Activated CD8-positive, alpha-beta memory T cell treated with anti-CD3 and anti-CD28 coated beads for 48 hours (primary cell): ENCODE measurements around the gene USF2.

Experiments
- DNase-seq, 3 experiments: peaks; one replicate each; pipeline ENCODE4 v3.0.0-alpha.2; 2020; ENCODE audit warnings: low read depth in 2 of 3, low spot score in 2 of 3

Gene USF2

DNA sequence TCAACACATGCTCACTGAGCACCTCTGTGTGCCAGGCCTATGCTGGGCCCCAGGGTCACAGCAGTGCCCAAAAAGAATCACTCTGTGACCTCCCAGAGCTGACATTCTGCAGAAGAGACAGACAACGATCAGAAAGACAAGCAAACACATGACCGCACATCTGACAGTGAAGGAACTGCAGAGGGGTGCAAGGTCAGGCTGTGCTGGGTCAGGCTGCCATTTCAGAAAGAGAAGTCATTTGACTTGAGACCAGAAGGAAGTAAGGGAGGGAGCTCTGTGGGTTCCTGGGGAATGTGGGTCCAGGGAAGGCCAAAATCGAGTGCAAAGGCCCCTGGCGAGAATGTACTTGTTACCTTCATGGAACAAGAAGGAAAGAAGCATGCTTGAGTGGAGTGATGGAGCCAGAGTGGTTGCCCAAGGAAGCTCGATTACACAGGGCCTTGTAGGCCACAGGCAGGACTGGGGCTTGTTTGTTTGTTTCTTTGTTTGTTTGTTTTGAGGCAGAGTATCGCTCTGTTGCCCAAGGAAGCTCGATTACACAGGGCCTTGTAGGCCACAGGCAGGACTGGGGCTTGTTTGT lies 48.8 kb downstream of the USF2 start:
- no peak for DNase-seq

DNA sequence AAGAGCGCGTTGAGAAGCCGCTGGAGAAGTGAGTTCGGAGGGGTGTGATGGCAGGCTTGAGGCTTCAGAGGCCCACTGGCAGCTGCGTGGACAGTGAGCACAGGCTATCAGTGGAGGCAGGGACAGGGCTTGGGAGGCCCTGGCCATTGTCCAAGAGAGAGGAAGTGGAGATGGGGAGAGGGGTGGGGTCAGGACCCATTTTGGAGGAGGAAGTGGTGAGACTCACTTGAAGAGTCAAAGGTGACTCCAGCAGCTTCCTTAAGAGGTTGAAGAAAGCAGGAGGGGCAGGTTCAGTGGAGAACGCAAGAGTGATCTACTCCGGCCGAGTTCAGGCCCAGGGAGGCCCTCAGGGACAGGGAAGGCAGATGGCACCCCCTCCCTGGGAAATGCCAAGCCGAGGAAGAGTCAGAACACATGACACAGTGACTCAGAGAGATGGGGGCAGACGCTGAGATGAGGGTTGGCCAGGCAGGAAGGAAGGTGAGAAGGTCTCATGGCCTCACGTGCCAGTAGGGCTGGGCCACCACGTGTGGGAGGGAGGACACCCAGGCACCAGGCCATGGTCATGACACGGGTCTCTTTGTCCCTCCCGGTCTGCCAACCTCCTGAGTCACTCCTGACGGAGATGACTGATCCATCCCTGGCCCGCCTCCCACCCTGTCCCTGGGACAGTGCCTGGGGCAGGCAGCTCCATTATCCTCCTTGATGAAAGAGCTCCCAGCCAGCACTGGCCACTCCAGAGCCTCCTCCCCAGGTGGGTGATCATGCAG lies 50.1 kb downstream of the USF2 start:
- DNase-seq = no peak

DNA sequence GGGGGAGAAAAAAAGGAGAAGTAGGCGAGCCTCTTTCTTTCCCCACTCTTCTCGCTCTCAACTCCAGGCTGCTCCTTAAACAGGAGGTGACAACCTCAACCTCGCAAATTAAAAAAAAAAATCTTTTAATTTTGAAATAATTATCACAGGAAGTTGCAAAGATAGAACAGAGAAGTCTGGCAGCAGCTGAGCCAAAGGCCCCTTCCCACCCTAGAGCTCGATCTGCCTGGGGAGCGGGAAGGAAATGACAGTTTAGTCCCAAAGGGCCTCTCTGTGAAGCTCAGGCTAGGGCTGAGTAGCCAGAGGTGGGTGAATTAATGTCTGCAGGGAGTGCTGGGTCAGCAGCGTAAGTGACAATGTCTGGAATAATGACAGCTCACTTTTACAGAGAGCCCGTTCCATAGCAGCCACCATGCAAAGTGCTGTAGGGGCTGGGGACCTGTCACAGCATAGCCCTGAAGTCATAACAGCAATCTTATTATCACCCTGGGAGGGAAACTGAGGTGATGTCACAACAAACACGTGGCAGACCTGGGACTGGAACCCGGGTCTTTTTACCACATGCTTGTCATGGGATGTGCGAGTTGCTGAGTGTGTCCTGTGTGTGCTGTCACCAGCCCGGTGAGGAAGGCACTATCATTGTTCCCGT lies 51.4 kb downstream of the USF2 start:
- DNase-seq = no peak

DNA sequence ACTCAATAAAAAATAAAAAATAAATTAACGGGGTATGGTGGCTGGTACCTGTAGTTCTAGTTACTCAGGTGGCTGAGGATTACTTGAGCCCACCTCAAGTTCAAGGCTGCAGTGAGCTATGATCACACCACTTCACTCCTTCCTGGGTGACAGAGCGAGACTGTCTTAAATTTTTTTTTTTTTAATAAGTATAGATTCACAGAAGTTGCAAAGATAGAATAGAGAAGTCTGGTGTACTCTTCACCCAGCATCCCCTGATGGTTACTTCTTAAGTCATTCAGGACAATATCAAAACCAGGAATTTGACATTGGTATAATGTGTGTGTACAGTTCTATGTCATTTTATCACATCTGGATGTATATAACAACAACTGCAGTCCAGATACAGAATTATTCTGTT lies 52.5 kb downstream of the USF2 start:
- DNase-seq = no peak

DNA sequence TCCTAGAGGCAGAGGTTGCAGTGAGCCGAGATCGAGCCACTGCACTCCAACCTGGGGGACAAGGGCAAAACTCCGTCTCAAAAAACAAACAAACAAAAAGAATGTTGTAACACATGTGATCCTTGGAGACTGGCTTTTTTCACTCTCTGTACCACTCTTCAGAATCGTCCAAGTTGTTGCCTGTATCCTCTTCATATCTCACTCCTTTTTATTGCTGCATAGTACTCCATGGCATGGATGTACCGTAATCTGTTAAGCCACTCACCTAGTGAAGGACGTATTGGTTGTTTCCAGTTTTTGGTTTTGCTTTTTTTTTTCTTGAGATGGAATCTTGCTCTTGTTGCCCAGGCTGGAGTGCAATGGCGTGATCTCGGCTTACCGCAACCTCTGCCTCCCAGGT lies 53.3 kb downstream of the USF2 start:
- DNase-seq = no peak

DNA sequence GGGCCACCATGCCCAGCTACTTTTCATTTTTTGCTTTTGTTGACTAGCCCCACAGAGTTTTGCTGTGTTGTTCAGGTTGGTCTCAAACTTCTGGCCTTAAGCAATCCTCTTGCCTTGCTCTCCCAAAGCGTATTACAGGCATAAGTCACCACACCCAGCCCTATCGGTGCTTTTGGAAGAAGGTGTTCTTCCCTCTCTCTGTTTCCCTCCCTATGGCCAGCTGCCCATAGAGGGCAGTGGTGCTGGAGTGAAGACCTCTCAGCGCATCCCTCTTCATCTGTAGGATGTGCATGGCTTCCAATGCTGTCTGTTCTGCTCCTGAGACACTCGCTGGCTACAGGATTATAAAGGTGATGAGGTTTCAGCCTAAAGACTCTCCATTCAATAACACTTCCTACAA lies 58.9 kb downstream of the USF2 start:
- no peak for DNase-seq

DNA sequence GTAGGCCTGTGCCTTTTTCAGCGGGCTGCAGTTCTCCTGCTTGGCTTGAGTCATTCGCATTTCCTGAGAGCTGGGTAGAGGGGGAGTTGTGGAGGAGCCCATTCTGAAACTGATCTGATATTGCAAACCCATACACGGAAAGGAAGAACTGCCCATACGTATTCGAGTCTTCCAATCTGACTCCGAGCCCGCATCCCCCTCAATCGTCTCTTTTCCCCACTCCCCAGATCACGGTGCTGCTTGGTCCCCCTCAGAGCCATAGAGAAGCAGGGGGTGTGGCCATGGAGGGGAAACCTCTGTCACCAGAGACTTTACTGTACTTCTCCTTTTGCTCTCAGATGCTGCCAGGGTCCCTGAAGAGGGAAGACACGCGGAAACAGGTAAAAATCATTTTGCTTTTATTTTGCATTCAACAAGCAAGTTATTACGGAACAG lies 60.1 kb downstream of the USF2 start, which contains the start of gene CD22:
Gene CD22, plus strand, starts transcription at position 337 of the 435 bp plus-strand sequence. CDS start 2,854 bp downstream, outside the sequence.
- no peak for DNase-seq

DNA sequence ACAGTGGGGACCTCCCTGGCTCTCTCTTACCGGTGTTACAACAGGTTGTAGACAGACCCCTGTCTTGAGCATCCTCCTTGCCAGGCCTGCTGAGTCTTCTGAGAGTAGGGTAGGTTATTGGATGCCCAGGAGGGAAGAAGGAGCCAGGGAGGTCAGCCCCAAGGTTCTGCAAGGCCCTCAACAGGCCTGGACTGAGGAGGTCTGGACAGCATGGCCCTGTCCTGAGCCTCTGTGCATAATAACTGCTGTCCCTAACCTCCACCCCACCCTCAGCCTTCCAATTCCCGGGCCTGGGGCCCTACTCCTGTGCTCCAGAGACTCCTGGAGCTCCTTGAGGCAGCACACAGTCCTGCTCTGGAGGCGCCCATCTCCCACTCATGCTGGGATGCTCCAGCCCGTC lies 60.6 kb downstream of the USF2 start:
- DNase-seq = no peak
